GM12801 (cell line): ENCODE results near the gene GPATCH4.

Source experiments
- TF ChIP-seq, protein P1 (sequence below): IDR thresholded peaks from one replicate; pipeline ENCODE4 v1.5.1; 2011; ENCODE audit warnings: control low read depth; ENCODE audit not compliant: insufficient read length; ENCODE audit errors: extremely low read depth

Gene GPATCH4

DNA sequence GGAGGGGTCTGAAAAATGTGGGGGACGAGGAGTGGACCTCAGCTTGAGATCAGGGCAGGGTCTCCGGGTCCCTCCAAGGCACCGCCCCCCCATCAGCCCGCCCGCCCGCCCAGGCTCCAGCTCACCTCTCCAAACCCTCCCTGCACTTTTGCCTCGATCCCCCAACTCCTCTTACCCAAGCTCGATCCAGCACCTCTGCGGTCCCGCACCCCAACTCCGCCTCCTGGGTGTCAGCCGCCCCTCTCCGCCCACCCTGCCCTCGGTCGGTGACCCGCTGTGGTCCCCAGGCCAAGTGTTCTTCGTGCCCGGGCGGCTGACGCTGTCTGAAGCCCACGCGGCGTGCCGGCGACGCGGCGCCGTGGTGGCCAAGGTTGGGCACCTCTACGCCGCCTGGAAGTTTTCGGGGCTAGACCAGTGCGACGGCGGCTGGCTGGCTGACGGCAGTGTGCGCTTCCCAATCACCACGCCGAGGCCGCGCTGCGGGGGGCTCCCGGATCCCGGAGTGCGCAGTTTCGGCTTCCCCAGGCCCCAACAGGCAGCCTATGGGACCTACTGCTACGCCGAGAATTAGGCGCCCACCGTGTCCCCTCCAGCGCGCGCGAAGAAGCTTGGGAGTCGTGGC is 23.6 kb upstream of the GPATCH4 start:
- TF ChIP-seq, protein P1, sequence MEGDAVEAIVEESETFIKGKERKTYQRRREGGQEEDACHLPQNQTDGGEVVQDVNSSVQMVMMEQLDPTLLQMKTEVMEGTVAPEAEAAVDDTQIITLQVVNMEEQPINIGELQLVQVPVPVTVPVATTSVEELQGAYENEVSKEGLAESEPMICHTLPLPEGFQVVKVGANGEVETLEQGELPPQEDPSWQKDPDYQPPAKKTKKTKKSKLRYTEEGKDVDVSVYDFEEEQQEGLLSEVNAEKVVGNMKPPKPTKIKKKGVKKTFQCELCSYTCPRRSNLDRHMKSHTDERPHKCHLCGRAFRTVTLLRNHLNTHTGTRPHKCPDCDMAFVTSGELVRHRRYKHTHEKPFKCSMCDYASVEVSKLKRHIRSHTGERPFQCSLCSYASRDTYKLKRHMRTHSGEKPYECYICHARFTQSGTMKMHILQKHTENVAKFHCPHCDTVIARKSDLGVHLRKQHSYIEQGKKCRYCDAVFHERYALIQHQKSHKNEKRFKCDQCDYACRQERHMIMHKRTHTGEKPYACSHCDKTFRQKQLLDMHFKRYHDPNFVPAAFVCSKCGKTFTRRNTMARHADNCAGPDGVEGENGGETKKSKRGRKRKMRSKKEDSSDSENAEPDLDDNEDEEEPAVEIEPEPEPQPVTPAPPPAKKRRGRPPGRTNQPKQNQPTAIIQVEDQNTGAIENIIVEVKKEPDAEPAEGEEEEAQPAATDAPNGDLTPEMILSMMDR: no peak

DNA sequence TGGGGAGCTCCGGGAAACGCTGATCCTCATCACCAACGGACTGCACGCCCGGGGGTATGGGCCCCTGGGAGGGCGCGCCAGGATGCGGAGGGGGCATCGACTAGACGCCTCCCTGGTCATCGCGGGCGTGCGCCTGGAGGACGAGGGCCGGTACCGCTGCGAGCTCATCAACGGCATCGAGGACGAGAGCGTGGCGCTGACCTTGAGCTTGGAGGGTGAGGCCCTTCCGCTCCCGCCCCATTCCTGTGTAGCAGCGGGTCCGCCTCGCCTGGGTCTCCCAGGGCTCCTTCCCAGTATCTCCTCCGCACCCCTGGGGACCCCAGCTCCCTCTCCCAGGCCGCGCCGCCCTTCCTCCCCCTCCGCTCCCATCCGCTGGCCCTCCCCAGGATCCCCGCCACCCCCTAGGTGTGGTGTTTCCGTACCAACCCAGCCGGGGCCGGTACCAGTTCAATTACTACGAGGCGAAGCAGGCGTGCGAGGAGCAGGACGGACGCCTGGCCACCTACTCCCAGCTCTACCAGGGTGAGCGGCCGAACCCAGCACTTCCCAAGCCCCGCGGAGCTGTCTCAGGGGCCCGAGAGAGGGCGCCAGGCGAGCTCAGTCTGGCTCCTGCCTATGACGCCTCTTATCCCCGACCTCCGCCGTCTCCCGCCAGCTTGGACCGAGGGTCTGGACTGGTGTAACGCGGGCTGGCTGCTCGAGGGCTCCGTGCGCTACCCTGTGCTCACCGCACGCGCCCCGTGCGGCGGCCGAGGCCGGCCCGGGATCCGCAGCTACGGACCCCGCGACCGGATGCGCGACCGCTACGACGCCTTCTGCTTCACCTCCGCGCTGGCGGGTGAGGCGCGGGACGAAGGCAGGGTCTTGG is 22.9 kb upstream of the GPATCH4 start:
- TF ChIP-seq, protein P1: no peak

GRCh38 chr1:156622581-156623297 is 21.5 kb upstream of the GPATCH4 start:
- TF ChIP-seq, protein P1: no peak

DNA sequence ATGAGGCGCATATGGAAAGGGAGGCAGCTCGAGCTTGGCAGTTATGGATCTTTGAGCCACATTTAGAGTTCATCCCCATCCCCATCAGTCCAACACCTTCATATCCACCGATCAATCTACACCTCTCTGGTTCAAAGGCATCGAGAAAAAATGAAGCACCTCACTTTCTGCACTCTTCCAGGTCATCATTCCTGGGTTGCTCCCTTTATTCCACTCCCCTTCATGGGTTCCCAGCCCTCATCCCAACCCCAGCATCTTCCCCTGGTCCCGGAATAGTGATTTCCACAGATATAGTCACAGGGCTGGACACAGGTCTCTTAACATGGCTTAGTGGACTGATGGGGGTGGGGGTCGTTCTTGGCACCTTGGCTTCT is 18.3 kb upstream of the GPATCH4 start:
- TF ChIP-seq, protein P1: no peak

GRCh38 chr1:156618853-156619581 is 17.7 kb upstream of the GPATCH4 start, which contains the start of gene HAPLN2:
Gene HAPLN2, plus strand, starts transcription at chr1:156619415. Its CDS starts 4,076 bp downstream, at chr1:156623491.
- TF ChIP-seq, protein P1: no peak

DNA sequence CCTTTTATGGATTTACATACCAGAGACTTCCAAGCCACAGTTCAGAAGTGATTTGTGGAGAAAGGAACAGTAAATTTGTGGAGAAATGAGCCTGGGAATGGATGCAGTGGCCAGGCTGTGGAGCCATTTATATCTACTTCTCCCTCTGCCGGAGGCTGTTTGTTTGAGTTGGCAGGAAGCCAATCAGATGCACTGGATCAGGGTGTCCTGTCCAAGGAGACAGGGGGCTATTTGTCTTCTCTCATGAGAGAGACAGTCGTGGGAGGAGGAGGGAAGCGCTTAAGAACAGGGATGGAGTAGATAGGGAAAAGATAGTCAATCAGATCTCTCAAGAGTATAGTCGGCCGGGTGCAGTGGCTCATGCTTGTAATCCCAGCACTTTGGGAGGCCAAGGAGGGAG is 15.2 kb upstream of the GPATCH4 start:
- TF ChIP-seq, protein P1: no peak

DNA sequence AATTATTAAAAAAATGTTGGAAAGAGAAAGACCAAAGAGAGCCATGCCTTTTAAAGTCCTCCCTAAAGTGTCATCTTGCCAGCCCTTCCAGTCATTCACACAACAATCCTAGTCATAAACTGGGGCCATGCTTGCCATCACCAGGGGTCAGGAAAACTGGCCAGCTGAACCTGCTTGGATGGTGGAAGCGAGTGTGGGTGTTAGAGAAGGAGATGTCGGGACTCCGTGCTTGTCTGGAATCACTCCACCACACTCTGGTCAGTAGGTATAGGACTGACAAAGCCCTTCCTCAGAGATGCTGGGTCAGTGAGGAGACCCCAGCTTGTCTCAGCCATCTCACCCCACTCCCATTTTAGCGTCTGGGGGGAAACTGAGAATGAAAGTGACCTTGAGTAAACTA is 14.7 kb upstream of the GPATCH4 start:
- TF ChIP-seq, protein P1: no peak
